Measurements from ENCODE around the gene FGF3.

- no peak for TF ChIP-seq CTCF (IDR thresholded peaks at IDR 0.05 in 8 of 11, conservative IDR thresholded peaks at IDR 0.05 in 3 of 11)
- TF ChIP-seq POLR2A (IDR thresholded peaks at IDR 0.05): no peak
Observed at GRCh38 chr11:69807106-69807815, 12.0 kb downstream of the FGF3 start.

Data from spleen (tissue), 7 donors.